HG03378 (cell line): ENCODE measurements around the gene MMP14.
"Not testable (repeated sequence)": the region's sequence is repeated elsewhere in the genome, so short reads cannot be mapped to it uniquely, and the experiment has no call there.

ENCODE experiments used
- ATAC-seq: cut with Tn5 transposase; IDR thresholded peaks from one replicate; pipeline ENCODE4 v1.9.1; 2021; ENCODE audit warnings: mild to moderate bottlenecking, moderate library complexity; ENCODE audit not compliant: unreplicated experiment

The MMP14 gene

DNA sequence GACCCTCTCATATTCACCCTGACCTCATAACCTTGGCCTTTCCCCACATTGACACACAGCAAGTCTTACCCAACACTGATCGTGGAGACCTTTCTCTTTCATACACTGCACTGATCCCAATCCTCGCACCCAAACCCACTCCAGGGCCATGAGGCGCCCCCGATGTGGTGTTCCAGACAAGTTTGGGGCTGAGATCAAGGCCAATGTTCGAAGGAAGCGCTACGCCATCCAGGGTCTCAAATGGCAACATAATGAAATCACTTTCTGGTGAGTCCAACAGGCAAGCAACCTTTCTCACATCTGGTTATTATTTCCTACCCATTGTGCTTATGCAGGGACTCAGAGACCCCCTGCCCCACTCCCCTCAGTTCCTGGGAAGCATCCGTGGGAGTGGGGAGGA is 5.4 kb downstream of the MMP14 start:
- ATAC-seq = no peak

GRCh38 chr14:22842211-22843122 is 6.1 kb downstream of the MMP14 start:
- ATAC-seq = no peak

- no peak for ATAC-seq
These were observed 6.9 kb downstream of the MMP14 start for GRCh38 chr14:22843123-22843925.

GRCh38 chr14:22844221-22845102 is 8.1 kb downstream of the MMP14 start:
- ATAC-seq = no peak

DNA sequence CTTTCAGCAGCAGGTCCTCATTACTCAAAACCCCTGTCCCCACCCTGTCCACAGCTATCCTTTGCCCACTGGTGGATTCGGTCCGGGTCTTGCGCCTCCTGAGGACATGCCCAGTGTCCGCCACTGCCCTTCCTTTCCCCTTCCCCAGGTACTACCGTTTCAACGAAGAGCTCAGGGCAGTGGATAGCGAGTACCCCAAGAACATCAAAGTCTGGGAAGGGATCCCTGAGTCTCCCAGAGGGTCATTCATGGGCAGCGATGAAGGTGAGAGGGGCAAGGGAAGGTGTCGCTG is 8.7 kb downstream of the MMP14 start:
- ATAC-seq = no peak

DNA sequence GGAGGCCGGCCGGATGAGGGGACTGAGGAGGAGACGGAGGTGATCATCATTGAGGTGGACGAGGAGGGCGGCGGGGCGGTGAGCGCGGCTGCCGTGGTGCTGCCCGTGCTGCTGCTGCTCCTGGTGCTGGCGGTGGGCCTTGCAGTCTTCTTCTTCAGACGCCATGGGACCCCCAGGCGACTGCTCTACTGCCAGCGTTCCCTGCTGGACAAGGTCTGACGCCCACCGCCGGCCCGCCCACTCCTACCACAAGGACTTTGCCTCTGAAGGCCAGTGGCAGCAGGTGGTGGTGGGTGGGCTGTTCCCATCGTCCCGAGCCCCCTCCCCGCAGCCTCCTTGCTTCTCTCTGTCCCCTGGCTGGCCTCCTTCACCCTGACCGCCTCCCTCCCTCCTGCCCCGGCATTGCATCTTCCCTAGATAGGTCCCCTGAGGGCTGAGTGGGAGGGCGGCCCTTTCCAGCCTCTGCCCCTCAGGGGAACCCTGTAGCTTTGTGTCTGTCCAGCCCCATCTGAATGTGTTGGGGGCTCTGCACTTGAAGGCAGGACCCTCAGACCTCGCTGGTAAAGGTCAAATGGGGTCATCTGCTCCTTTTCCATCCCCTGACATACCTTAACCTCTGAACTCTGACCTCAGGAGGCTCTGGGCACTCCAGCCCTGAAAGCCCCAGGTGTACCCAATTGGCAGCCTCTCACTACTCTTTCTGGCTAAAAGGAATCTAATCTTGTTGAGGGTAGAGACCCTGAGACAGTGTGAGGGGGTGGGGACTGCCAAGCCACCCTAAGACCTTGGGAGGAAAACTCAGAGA is 9.6 kb downstream of the MMP14 start:
- no peak for ATAC-seq

GRCh38 chr14:22846811-22847307 is 10.5 kb downstream of the MMP14 start:
- ATAC-seq = no peak

DNA sequence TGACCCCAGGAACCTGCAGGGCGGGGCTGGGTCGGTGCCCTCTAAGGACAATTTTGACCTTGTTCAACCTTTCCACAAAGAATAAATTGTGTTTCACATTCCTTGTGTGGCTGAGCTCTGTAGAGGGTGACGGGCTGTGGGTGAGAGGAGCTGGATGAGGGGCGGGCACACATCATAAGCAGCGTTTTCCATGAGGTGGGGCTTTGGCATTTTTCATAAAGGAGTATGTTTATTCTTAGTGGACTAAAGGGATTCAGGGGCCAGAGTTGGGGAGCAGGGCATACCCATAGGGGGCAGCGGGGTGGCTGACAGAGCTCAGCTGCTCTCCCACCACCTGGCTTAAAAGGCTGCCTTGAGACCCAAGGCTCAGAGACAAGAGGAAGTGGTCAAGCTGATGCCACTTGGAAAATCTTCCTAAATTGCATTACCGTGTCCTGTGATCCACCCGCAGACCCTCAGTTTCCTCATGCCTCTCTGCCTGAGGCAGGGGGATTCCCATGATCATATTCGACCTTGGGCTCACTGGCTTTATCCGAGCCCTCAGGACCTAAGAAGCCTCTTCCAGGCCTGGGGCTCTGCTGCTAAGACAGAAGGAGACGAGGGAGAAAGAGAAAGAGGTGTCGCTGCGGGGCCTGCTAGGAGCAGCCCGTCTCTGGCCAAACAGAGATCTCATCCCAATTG is 11.4 kb downstream of the MMP14 start:
- ATAC-seq = no peak

DNA sequence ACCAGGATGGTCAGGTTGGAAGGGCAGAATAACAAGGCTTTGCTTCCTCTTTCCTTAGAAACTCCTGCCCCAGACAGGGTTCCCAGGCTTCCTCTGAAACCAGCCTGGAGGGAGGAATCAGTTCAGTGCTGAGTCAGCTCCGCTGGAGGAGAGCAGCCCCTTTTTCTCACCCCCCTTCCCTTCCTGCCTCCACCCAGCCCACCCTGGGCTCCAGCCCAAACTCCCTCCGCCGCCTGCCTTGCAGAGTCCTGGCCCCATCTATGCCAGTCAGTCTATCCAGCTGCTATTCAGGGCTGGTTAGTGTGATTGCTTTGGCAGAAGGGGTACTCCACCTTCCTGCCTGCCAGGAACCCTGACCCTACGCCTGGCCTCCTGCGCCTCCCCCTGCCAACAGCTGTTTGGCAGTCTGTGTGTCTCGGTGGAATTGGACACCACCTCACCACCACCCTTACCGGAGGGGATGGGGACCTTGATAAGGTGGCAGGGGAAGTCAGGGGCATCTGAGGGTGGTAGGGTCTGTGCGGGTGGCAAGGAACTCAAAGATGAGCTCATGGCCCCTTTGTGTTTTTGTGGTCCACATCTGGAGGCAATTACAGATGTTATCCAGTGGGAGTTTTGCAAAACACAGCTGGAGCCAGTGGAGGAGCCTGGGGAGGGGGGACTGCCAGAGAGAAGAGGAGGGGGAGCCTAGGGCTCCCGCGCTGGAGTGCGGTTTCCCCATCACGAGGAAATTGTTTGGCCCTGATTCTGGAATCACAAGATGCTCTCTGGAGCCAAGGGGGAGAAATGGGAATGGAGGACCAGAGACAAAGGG is 12.2 kb downstream of the MMP14 start:
- no peak for ATAC-seq

DNA sequence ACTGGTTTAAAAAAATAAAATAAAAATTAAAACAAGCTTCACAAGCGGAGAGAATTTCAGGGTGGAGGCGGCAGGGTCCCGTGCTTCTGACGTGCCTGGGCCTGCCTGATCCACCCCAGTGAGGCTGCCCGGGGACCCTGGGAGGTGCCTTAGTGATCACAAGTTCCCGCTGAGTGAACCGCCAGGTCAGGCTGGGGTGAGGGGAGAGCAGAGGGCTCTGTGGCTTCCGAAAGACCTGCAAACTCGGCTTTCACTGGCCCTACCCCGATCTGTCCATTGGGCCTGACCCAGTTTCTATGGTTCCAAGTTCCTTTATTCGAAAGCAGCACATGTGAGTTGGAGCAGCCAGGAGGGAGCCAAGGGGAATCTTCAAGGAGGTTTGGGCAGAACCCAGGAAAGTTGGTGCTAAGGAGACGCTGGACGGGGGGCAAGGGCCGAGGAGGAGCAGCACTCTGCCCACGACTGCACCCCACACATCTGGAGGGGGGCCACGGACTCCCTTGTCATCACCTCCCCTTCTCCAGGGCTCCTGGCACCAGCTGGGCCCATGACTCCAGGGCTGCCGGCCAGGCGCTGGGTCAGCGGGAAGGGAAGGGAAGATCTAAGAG is 12.9 kb downstream of the MMP14 start:
- ATAC-seq = no peak

GRCh38 chr14:22850944-22851764 is 14.8 kb downstream of the MMP14 start:
- ATAC-seq = no peak

DNA sequence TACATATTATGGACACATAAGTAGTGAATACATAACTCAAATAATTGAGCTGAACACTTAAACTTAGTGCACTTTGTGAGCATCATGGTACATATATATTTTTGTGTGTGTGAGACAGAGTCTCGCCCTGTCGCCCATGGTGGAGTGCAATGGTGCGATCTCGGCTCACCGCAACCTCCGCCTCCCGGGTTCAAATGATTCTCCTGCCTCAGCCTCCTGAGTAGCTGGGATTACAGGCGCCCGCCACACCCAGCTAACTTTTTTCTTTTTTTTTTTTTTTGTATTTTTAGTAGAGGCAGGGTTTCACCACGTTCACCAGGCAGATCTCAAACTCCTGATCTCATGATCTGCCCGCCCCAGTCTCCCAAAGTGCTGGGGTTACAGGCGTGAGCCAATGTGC is 15.8 kb downstream of the MMP14 start:
- not testable (repeated sequence) for ATAC-seq

- no peak for ATAC-seq
These were observed 16.2 kb downstream of the MMP14 start for GRCh38 chr14:22852599-22852939.

- peak; percentile 66 for ATAC-seq
These were observed 16.8 kb downstream of the MMP14 start for GRCh38 chr14:22852940-22853767.

- not testable (repeated sequence) for ATAC-seq
These were observed 17.9 kb downstream of the MMP14 start for GRCh38 chr14:22854296-22854695.

DNA sequence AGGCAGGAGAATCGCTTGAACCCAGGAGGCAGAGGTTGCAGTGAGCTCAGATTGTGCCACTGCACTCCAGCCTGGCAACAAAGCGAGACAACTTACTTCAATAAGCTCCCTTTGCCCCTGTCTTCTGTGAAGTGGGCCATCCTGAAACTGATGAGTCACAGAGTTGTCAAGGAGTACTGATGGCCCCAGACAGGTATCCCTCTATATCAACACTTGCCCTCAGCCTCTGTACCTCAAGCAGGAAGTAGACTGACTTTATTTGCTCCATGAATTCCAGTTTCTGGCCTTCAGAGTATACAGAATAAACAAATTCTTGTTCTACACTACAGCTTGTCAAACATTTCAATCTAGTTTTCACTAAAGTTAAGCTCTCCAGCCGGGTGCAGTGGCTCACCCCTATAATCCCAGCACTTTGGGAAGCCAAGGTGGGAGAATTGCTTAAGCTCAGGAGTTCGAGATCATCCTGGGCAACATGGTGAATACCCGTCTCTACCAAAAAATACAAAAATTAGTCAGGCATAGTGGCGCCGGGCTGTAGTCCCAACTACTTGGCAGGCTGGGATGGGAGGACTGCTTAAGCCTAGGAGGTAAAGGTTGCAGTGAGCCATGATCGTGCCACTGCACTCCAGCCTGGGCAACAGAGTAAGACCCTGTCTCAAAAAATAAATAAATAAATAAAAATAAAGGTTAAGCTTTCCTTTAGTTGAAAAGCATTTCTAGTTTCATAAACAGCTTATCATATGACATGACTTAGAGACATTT is 18.8 kb downstream of the MMP14 start:
- ATAC-seq = no peak
